ENCODE data around the gene IL1RAPL2. TPM values are rescaled to one million over a fixed set of nuclear protein-coding genes. Genes with fewer than 3 reads are reported as not detected.

The IL1RAPL2 gene
- polyA plus RNA-seq, 1 of the 3 experiments (the other 2 are of a cell fraction) = 0.13 TPM

- TF ChIP-seq RCOR1 (IDR thresholded peaks at IDR 0.05; ENCODE audit: low read length) (no peak), MXI1 (IDR thresholded peaks at IDR 0.05; ENCODE audit: low read depth, low read length) (no peak), JUND (IDR thresholded peaks at IDR 0.05) (no peak), FOXJ3 (CRISPR knock-in tag; IDR thresholded peaks at IDR 0.05) (no peak)
Measured at GRCh38 chrX:104842646-104843045, 276.6 kb downstream of the IL1RAPL2 start.

GRCh38 chrX:104852241-104852640, 286.2 kb downstream of the IL1RAPL2 start:
- 0% methylated on average over 1 of the region's 1 CpG for WGBS (ENCODE audit: low lambda C conversion rate)
- H3K4me3 ChIP-seq (ENCODE audit: low read depth in 2 of 2, low read length in 1 of 2) = no peak overlapping the region
- POLR2A ChIA-PET = no interaction called here

More at GRCh38 chrX:104842646-104843045, 276.6 kb downstream of the IL1RAPL2 start:
- Histone ChIP-seq H3K4me2 (no peak overlapping the region), H3K79me2 (ENCODE audit: insufficient read depth) (no peaks in the 10 kb centered on the region), H4K20me1 (ENCODE audit: insufficient read depth) (no peaks in the 10 kb centered on the region), H3K4me1 (ENCODE audit: control insufficient read depth in 1 of 2, insufficient read depth in 2 of 2, low read depth in 1 of 2, low read length in 1 of 2) (no peaks in the 10 kb centered on the region), H3K27ac (ENCODE audit: low read depth in 2 of 2, low read length in 1 of 2) (no peak overlapping the region), H3K9ac (no peak overlapping the region), H3K9me3 (no peaks in the 10 kb centered on the region), H3K27me3 (ENCODE audit: insufficient read depth) (no peaks in the 10 kb centered on the region), H3F3A (replicated peaks; ENCODE audit: insufficient read depth) (no peaks in the 10 kb centered on the region), H3K9me2 (no peaks in the 10 kb centered on the region), H2AFZ (ENCODE audit: low read depth) (no peak overlapping the region), H3K4me3 (ENCODE audit: low read depth in 2 of 2, low read length in 1 of 2) (no peak overlapping the region), H3K36me3 (replicated peaks in 1 of 2; ENCODE audit: control insufficient read depth in 1 of 2, insufficient read depth in 2 of 2, low read length in 1 of 2) (no peaks in the 10 kb centered on the region)
- ChIA-PET CTCF (no interaction called here), POLR2A (no interaction called here)
- 0% methylated on average over 4 of the region's 4 CpGs for WGBS (ENCODE audit: low lambda C conversion rate)
- DNase-seq = no peak

More at GRCh38 chrX:104852241-104852640, 286.2 kb downstream of the IL1RAPL2 start:
- Histone ChIP-seq H3K9me3 (no peaks in the 10 kb centered on the region), H3K4me1 (ENCODE audit: control insufficient read depth in 1 of 2, insufficient read depth in 2 of 2, low read depth in 1 of 2, low read length in 1 of 2) (no peaks in the 10 kb centered on the region), H3K79me2 (ENCODE audit: insufficient read depth) (no peaks in the 10 kb centered on the region), H3K9me2 (no peaks in the 10 kb centered on the region), H3K27ac (ENCODE audit: low read depth in 2 of 2, low read length in 1 of 2) (no peak overlapping the region), H3K36me3 (replicated peaks in 1 of 2; ENCODE audit: control insufficient read depth in 1 of 2, insufficient read depth in 2 of 2, low read length in 1 of 2) (no peaks in the 10 kb centered on the region), H3F3A (replicated peaks; ENCODE audit: insufficient read depth) (no peaks in the 10 kb centered on the region), H3K9ac (no peak overlapping the region), H4K20me1 (ENCODE audit: insufficient read depth) (no peaks in the 10 kb centered on the region), H3K27me3 (ENCODE audit: insufficient read depth) (no peaks in the 10 kb centered on the region; the same call in 1 of the 2 replicates), H2AFZ (ENCODE audit: low read depth) (no peak overlapping the region), H3K4me2 (no peak overlapping the region)
- no peak for DNase-seq
- CTCF ChIA-PET = no interaction called here
- no peak for TF ChIP-seq TCF12 (IDR thresholded peaks at IDR 0.05)
- no peak for TF ChIP-seq CTCF (IDR thresholded peaks at IDR 0.05)
- TF ChIP-seq SMC3 (IDR thresholded peaks at IDR 0.05; ENCODE audit: low read depth, low read length) = no peak
- no peak for TF ChIP-seq USF2 (IDR thresholded peaks at IDR 0.05; ENCODE audit: borderline replicate concordance, low read depth, low read length)
- no peak for TF ChIP-seq JUND (IDR thresholded peaks at IDR 0.05)

Measured in SK-N-SH (cell line).